HCT116 (cell line): ENCODE measurements around the gene CAMK2A. TPM values are rescaled to one million over a fixed set of nuclear protein-coding genes. Genes with fewer than 3 reads are reported as not detected.
A peak's percentile ranks its signal among the peaks of the same experiment; 100 is the strongest.

ENCODE experiments used
- ATAC-seq: fragments of 200-7000 bp; cut with Tn5 transposase; 2 replicates; pipeline ENCODE4 v1.9.1; 2020; ENCODE audit warnings: mild to moderate bottlenecking, moderate library complexity
- BruUV-seq: library from RNA; stranded (reverse); fragments of 400-500 nt; replicated peaks from 2 replicates; lab custom pipeline; 2021; lab: Mats Ljungman, UMichigan
- CTCF ChIA-PET: fragments of 300-600 bp; sonication (Branson Sonifier 250); formaldehyde crosslinking; loops from one replicate; lab custom pipeline; 2021; ENCODE audit warnings: antibody characterized with exemption; lab: Charles Lee
- POLR2A ChIA-PET: fragments of 300-600, 350-600 bp; sonication (Branson Sonifier 250); formaldehyde crosslinking; loops from one replicate; lab custom pipeline; 2021; ENCODE audit warnings: antibody characterized with exemption; lab: Charles Lee
- RAD21 ChIA-PET, 2 experiments: fragments of 300-600 bp; sonication (Branson Sonifier 250); formaldehyde crosslinking; loops; one replicate each; lab custom pipeline; 2023; ENCODE audit warnings: low total read pairs in 2 of 2; ENCODE audit not compliant: uncharacterized antibody in 2 of 2, unreplicated experiment in 2 of 2, low non-redundant PET in 1 of 2; lab: Charles Lee
- DNase-seq: peaks from one replicate; pipeline ENCODE4 v3.0.0-alpha.2; 2010; ENCODE audit warnings: low read depth, low spot score
- H2AFZ ChIP-seq: fragments of 200-600 bp; shearing (Covaris generic), sonication (generic); 2 replicates; pipeline ENCODE4 v1.6.1; 2017; ENCODE audit warnings: low read depth, mixed run types, mixed read lengths, antibody characterized with exemption, low read length; ENCODE audit not compliant: poor library complexity, severe bottlenecking
- H3K27ac ChIP-seq: 2 replicates; pipeline ENCODE4 v1.5.1; 2012; ENCODE audit warnings: low read depth, low read length
- H3K27me3 ChIP-seq: fragments of 200-600 bp; sonication (generic); 2 replicates; pipeline ENCODE4 v1.6.1; 2016; ENCODE audit warnings: mixed run types, low read length, mixed read lengths; ENCODE audit not compliant: insufficient read depth
- H3K36me3 ChIP-seq, 2 experiments: fragments of 200-500 bp in 1 of 2; fragments of 200-600 bp in 1 of 2; sonication (Bioruptor generic) in 1 of 2; sonication (generic) in 1 of 2; 2 replicates each; pipeline versions ENCODE4 v1.5.1 to v1.6.1; 2014 to 2016; ENCODE audit warnings: low read length in 2 of 2, inconsistent platforms in 1 of 2, mixed read lengths in 1 of 2, mixed run types in 1 of 2; ENCODE audit not compliant: insufficient read depth in 2 of 2, control insufficient read depth in 1 of 2
- H3K4me1 ChIP-seq, 2 experiments: fragments of 200-600 bp in 1 of 2; sonication (generic) in 1 of 2; 2 replicates each; pipeline versions ENCODE4 v1.5.1 to v1.6.1; 2012 to 2017; ENCODE audit warnings: low read length in 2 of 2, inconsistent platforms in 1 of 2, mild to moderate bottlenecking in 1 of 2, mixed read lengths in 1 of 2, mixed run types in 1 of 2, moderate library complexity in 1 of 2; ENCODE audit not compliant: insufficient read depth in 2 of 2, control insufficient read depth in 1 of 2
- H3K4me2 ChIP-seq: fragments of 200-600 bp; sonication (generic); 2 replicates; pipeline ENCODE4 v1.6.1; 2017; ENCODE audit warnings: mixed run types, low read length, mixed read lengths
- H3K4me3 ChIP-seq, 2 experiments: fragments of 200-600 bp in 1 of 2; sonication (generic) in 1 of 2; replicated peaks in 1 of 2; 2 replicates each; pipeline ENCODE4 v1.5.1; 2011 to 2016; ENCODE audit warnings: low read length in 2 of 2, control low read depth in 1 of 2, low read depth in 1 of 2, mild to moderate bottlenecking in 1 of 2, mixed read lengths in 1 of 2, mixed run types in 1 of 2
- H3K79me2 ChIP-seq: fragments of 200-600 bp; sonication (generic); 2 replicates; pipeline ENCODE4 v1.6.1; 2017; ENCODE audit warnings: mild to moderate bottlenecking, mixed run types, low read length, moderate library complexity, mixed read lengths; ENCODE audit not compliant: insufficient read depth
- H3K9ac ChIP-seq: fragments of 200-600 bp; sonication (generic); 2 replicates; pipeline ENCODE4 v1.6.1; 2016; ENCODE audit warnings: low read length, mixed read lengths
- H3K9me2 ChIP-seq: fragments of 200-600 bp; sonication (generic), shearing (Covaris generic); 2 replicates; pipeline ENCODE4 v1.6.1; 2017; ENCODE audit warnings: mixed run types, mild to moderate bottlenecking, moderate library complexity; ENCODE audit not compliant: insufficient read depth
- H3K9me3 ChIP-seq, 2 experiments: fragments of 200-500 bp in 1 of 2; fragments of 200-600 bp in 1 of 2; sonication (Bioruptor generic) in 1 of 2; sonication (generic) in 1 of 2; 2 replicates each; pipeline ENCODE4 v1.6.1; 2014 to 2017; ENCODE audit warnings: low read length in 2 of 2, mixed read lengths in 2 of 2, inconsistent platforms in 1 of 2, low read depth in 1 of 2, mild to moderate bottlenecking in 1 of 2, mixed run types in 1 of 2, moderate library complexity in 1 of 2; ENCODE audit not compliant: control insufficient read depth in 1 of 2, insufficient read depth in 1 of 2
- H4K20me1 ChIP-seq: fragments of 200-600 bp; sonication (generic), shearing (Covaris generic); 2 replicates; pipeline ENCODE4 v1.6.1; 2017; ENCODE audit warnings: mixed run types, mild to moderate bottlenecking, moderate library complexity; ENCODE audit not compliant: insufficient read depth
- CBX3 ChIP-seq: IDR thresholded peaks from 2 replicates; pipeline ENCODE4 v1.6.1; 2012; ENCODE audit warnings: low read depth
- EGR1 ChIP-seq: IDR thresholded peaks from 2 replicates; pipeline ENCODE4 v1.6.1; 2012; ENCODE audit warnings: low read depth
- ELF1 ChIP-seq: IDR thresholded peaks from 2 replicates; pipeline ENCODE4 v1.6.1; 2012; ENCODE audit warnings: low read depth, borderline replicate concordance
- EZH2phosphoT487 ChIP-seq: fragments of 200-600 bp; IDR thresholded peaks from 2 replicates; pipeline ENCODE4 v1.6.1; 2018; ENCODE audit warnings: antibody characterized with exemption, borderline replicate concordance
- JUND ChIP-seq: IDR thresholded peaks from 2 replicates; pipeline ENCODE4 v1.6.1; 2012
- POLR2A ChIP-seq: IDR thresholded peaks from 2 replicates; pipeline ENCODE4 v1.7.0; 2011; ENCODE audit warnings: borderline replicate concordance; ENCODE audit not compliant: insufficient read depth, insufficient read length; ENCODE audit errors: extremely low read depth
- POLR2AphosphoS5 ChIP-seq: IDR thresholded peaks from 2 replicates; pipeline ENCODE4 v1.6.1; 2011; ENCODE audit warnings: mild to moderate bottlenecking, low read depth, low read length, moderate library complexity
- RAD21 ChIP-seq: IDR thresholded peaks from 2 replicates; pipeline ENCODE4 v1.6.1; 2012; ENCODE audit warnings: low read depth, mild to moderate bottlenecking
- TCF7L2 ChIP-seq: IDR thresholded peaks from 2 replicates; pipeline ENCODE4 v1.7.0; 2011; ENCODE audit warnings: borderline replicate concordance, inconsistent platforms; ENCODE audit not compliant: insufficient read depth, insufficient read length; ENCODE audit errors: extremely low read depth
- YY1 ChIP-seq: IDR thresholded peaks from 2 replicates; pipeline ENCODE4 v1.6.1; 2011; ENCODE audit warnings: low read length, low read depth, moderate library complexity, mild to moderate bottlenecking; ENCODE audit not compliant: insufficient replicate concordance; ENCODE audit errors: extremely low read depth
- ZNF274 ChIP-seq: fragments of 200-500 bp; sonication (Bioruptor generic); IDR thresholded peaks from 2 replicates; pipeline ENCODE4 v1.6.1; 2014; ENCODE audit warnings: mild to moderate bottlenecking, low read depth, low read length, inconsistent platforms
- intact Hi-C: fragments of 100-400 bp; cut with micrococcal nuclease; formaldehyde crosslinking; loops from 2 replicates; pipeline ENCODE4 v1.10.0; 2022
- total RNA-seq: library from RNA; stranded (reverse); gene quantifications from one replicate; pipeline ENCODE4 v1.2.1, GENCODE V29; 2021; ENCODE audit not compliant: unreplicated experiment
- TF ChIP-seq, protein P1 (sequence below), 3 experiments: fragments of 200-600 bp in 1 of 3; sonication (generic) in 1 of 3; IDR thresholded peaks in 2 of 3; conservative IDR thresholded peaks in 1 of 3; 2 replicates each; pipeline ENCODE4 v1.5.1; 2012 to 2017; ENCODE audit warnings: low read depth in 2 of 3, low read length in 2 of 3, antibody characterized with exemption in 1 of 3, borderline replicate concordance in 1 of 3, control low read depth in 1 of 3, mild to moderate bottlenecking in 1 of 3, mixed read lengths in 1 of 3, mixed run types in 1 of 3, moderate library complexity in 1 of 3; ENCODE audit not compliant: insufficient read depth in 1 of 3
- TF ChIP-seq, protein P2 (sequence below): IDR thresholded peaks from 2 replicates; pipeline ENCODE4 v1.6.1; 2012
- TF ChIP-seq, protein P3 (sequence below): IDR thresholded peaks from 2 replicates; pipeline ENCODE4 v1.6.1; 2012; ENCODE audit warnings: low read depth
- TF ChIP-seq, protein P4 (sequence below): IDR thresholded peaks from 2 replicates; pipeline ENCODE4 v1.6.1; 2011; ENCODE audit warnings: mild to moderate bottlenecking, low read length, moderate library complexity; ENCODE audit not compliant: insufficient replicate concordance; ENCODE audit errors: extremely low read depth

CAMK2A gene
- total RNA-seq, 1 experiment from 2014 or later = not detected

DNA sequence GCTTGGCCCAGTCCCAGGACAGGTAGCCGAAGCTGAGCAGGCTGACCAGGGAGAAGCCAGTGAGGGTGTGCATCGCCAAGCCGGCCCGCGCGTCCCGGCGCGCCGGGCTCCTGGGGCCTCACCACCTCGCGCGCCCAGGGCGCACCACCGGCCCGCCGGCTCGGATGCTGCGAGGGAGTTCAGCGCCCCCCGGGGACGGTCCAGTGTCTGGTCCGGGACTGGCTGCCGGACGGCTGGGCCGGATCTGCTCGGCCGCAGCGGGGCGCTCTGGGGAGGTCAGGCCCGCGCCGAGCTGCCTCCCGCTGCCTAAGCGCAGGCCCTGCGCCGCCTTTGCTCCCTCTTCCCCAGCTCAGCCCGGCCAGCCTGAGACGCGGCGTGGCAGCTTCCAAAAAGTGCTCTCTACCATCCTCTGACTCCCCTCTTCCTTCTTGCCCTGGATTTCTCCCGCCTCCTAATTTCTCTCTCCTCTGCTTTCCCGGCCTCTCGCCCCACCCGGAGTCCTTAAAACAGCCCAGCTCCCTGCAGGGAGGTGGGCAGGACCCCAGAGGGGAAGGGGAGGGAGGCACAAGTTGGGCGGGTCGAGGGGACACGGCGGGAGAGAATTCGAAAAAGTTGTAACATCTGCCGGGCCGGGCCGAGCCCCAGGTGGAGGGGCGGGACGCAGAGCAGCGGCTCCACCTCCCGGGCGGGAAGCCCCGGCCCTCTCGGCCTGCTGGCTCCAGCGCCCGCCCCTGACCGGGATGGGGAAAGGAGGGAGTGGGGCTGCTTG is 12.9 kb upstream of the CAMK2A start, which contains the start of gene ARSI:
ARSI (minus strand) TSS at position 605 of the 769 bp plus-strand sequence; CDS start at position 73, 532 bp downstream.
- intact Hi-C loops = no loop called here
- BruUV-seq = no TSS peak
- peak; percentile 88 for ATAC-seq
- RAD21 ChIA-PET = no interaction called here
- Histone ChIP-seq H3K36me3 (no peaks in the 10 kb centered on the region), H3K4me2 (peak within 1 kb of the TSS; percentile 33; the same call in 1 of the 2 replicates), H3K9ac (no peak within 1 kb of the TSS), H3K4me3 (no peak within 1 kb of the TSS), H3K79me2 (no peaks in the 10 kb centered on the region), H3K9me3 (no peaks in the 10 kb centered on the region), H3K27me3 (no peaks in the 10 kb centered on the region), H3K4me1 (peaks cover 0 to 5% of the 10 kb centered on the region in 2 experiments; a peak in 1 of 4 replicates), H2AFZ (no peak within 1 kb of the TSS), H4K20me1 (no peaks in the 10 kb centered on the region), H3K9me2 (no peaks in the 10 kb centered on the region), H3K27ac (no peak within 1 kb of the TSS)
- CTCF ChIA-PET = no interaction called here
- DNase-seq = no peak
- TF ChIP-seq ZNF274 = no peak
- TF ChIP-seq, protein P1, sequence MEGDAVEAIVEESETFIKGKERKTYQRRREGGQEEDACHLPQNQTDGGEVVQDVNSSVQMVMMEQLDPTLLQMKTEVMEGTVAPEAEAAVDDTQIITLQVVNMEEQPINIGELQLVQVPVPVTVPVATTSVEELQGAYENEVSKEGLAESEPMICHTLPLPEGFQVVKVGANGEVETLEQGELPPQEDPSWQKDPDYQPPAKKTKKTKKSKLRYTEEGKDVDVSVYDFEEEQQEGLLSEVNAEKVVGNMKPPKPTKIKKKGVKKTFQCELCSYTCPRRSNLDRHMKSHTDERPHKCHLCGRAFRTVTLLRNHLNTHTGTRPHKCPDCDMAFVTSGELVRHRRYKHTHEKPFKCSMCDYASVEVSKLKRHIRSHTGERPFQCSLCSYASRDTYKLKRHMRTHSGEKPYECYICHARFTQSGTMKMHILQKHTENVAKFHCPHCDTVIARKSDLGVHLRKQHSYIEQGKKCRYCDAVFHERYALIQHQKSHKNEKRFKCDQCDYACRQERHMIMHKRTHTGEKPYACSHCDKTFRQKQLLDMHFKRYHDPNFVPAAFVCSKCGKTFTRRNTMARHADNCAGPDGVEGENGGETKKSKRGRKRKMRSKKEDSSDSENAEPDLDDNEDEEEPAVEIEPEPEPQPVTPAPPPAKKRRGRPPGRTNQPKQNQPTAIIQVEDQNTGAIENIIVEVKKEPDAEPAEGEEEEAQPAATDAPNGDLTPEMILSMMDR (IDR thresholded peaks at IDR 0.05 in 2 of 3, conservative IDR thresholded peaks at IDR 0.05 in 1 of 3; ENCODE audit: borderline replicate concordance in 1 of 3, insufficient read depth in 1 of 3, low read depth in 2 of 3, low read length in 2 of 3) = no peak
- TF ChIP-seq EZH2phosphoT487 = no peak
- TF ChIP-seq, protein P2, sequence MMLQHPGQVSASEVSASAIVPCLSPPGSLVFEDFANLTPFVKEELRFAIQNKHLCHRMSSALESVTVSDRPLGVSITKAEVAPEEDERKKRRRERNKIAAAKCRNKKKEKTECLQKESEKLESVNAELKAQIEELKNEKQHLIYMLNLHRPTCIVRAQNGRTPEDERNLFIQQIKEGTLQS = no peak
- TF ChIP-seq, protein P3, sequence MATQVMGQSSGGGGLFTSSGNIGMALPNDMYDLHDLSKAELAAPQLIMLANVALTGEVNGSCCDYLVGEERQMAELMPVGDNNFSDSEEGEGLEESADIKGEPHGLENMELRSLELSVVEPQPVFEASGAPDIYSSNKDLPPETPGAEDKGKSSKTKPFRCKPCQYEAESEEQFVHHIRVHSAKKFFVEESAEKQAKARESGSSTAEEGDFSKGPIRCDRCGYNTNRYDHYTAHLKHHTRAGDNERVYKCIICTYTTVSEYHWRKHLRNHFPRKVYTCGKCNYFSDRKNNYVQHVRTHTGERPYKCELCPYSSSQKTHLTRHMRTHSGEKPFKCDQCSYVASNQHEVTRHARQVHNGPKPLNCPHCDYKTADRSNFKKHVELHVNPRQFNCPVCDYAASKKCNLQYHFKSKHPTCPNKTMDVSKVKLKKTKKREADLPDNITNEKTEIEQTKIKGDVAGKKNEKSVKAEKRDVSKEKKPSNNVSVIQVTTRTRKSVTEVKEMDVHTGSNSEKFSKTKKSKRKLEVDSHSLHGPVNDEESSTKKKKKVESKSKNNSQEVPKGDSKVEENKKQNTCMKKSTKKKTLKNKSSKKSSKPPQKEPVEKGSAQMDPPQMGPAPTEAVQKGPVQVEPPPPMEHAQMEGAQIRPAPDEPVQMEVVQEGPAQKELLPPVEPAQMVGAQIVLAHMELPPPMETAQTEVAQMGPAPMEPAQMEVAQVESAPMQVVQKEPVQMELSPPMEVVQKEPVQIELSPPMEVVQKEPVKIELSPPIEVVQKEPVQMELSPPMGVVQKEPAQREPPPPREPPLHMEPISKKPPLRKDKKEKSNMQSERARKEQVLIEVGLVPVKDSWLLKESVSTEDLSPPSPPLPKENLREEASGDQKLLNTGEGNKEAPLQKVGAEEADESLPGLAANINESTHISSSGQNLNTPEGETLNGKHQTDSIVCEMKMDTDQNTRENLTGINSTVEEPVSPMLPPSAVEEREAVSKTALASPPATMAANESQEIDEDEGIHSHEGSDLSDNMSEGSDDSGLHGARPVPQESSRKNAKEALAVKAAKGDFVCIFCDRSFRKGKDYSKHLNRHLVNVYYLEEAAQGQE = no peak
- TF ChIP-seq JUND = no peak
- TF ChIP-seq RAD21 = no peak
- TF ChIP-seq ELF1 = no peak
- TF ChIP-seq, protein P4, sequence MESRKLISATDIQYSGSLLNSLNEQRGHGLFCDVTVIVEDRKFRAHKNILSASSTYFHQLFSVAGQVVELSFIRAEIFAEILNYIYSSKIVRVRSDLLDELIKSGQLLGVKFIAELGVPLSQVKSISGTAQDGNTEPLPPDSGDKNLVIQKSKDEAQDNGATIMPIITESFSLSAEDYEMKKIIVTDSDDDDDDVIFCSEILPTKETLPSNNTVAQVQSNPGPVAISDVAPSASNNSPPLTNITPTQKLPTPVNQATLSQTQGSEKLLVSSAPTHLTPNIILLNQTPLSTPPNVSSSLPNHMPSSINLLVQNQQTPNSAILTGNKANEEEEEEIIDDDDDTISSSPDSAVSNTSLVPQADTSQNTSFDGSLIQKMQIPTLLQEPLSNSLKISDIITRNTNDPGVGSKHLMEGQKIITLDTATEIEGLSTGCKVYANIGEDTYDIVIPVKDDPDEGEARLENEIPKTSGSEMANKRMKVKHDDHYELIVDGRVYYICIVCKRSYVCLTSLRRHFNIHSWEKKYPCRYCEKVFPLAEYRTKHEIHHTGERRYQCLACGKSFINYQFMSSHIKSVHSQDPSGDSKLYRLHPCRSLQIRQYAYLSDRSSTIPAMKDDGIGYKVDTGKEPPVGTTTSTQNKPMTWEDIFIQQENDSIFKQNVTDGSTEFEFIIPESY = no peak
- TF ChIP-seq EGR1 = no peak
- TF ChIP-seq CBX3 = no peak
- no peak for TF ChIP-seq TCF7L2
- TF ChIP-seq POLR2A = no peak
- no peak for TF ChIP-seq POLR2AphosphoS5
- no peak for TF ChIP-seq YY1
- POLR2A ChIA-PET = no interaction called here
